Suprapubic skin (tissue), 4 donors: ENCODE measurements around the gene AGPAT2.

ENCODE experiments used
- EP300 ChIP-seq: sonication (generic); formaldehyde crosslinking; IDR thresholded peaks from one replicate; pipeline ENCODE4 v1.6.1; 2017; ENCODE audit warnings: antibody characterized with exemption
- POLR2A ChIP-seq, 2 donors: fragments of 450-650 bp; IDR thresholded peaks; one replicate each; pipeline ENCODE4 v1.6.1; 2017; ENCODE audit warnings: antibody characterized with exemption in 2 of 2, mild to moderate bottlenecking in 2 of 2, moderate library complexity in 2 of 2
- POLR2AphosphoS5 ChIP-seq, 3 donors: sonication (generic); formaldehyde crosslinking; IDR thresholded peaks; one replicate each; pipeline ENCODE4 v1.6.1; 2017; ENCODE audit warnings: antibody characterized with exemption in 3 of 3
- TF ChIP-seq, protein P1 (sequence below), 2 donors: fragments of 200-600 bp in 1 of 2; fragments of 450-650 bp in 1 of 2; sonication (generic) in 1 of 2; IDR thresholded peaks; one replicate each; pipeline ENCODE4 v1.5.1; 2016 to 2019; ENCODE audit warnings: antibody characterized with exemption in 2 of 2, mild to moderate bottlenecking in 1 of 2, moderate library complexity in 1 of 2

DNA sequence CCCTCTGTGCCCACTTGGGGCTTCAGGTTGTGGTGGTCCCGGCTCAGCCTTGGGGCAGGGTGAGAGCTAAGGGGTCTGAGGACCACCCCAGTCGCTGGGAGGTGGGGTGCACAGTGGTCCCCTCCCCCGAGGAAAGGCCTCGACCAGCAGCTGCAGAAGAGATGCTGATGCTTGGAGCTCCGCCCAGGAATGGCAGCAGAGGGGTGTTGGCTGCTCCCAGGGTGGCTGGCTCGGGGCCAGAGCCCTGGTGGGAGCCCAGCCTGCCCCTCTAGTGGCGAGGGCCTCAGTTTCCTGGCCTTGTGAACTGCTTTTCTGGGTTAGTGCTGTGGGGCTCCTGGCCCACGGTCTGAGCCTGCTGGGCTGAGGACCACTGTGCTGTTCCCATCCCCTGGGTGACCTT lies 26.3 kb upstream of the AGPAT2 start:
- TF ChIP-seq EP300 = no peak
- TF ChIP-seq, protein P1, sequence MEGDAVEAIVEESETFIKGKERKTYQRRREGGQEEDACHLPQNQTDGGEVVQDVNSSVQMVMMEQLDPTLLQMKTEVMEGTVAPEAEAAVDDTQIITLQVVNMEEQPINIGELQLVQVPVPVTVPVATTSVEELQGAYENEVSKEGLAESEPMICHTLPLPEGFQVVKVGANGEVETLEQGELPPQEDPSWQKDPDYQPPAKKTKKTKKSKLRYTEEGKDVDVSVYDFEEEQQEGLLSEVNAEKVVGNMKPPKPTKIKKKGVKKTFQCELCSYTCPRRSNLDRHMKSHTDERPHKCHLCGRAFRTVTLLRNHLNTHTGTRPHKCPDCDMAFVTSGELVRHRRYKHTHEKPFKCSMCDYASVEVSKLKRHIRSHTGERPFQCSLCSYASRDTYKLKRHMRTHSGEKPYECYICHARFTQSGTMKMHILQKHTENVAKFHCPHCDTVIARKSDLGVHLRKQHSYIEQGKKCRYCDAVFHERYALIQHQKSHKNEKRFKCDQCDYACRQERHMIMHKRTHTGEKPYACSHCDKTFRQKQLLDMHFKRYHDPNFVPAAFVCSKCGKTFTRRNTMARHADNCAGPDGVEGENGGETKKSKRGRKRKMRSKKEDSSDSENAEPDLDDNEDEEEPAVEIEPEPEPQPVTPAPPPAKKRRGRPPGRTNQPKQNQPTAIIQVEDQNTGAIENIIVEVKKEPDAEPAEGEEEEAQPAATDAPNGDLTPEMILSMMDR (IDR thresholded peaks at IDR 0.05) = no peak
- TF ChIP-seq POLR2A (IDR thresholded peaks at IDR 0.05) = no peak
- no peak for TF ChIP-seq POLR2AphosphoS5 (IDR thresholded peaks at IDR 0.05)
